Measurements from ENCODE around the gene IPO4. TPM values are rescaled to one million over a fixed set of nuclear protein-coding genes. Genes with fewer than 3 reads are reported as not detected.

The IPO4 gene
- total RNA-seq, 1 experiment from 2014 or later = 116 TPM

GRCh38 chr14:24150567-24150966, 38.0 kb downstream of the IPO4 start:
- no peak overlapping the region for H4K91ac ChIP-seq (ENCODE audit: insufficient read length, low read depth, low read length)
- no CpG with 5 or more reads among the region's 9 CpGs for WGBS (ENCODE audit: extremely low coverage, insufficient read length, low lambda C conversion rate)
- no peak overlapping the region for H3K4me3 Mint-ChIP-seq

More at GRCh38 chr14:24150567-24150966, 38.0 kb downstream of the IPO4 start:
- no peak overlapping the region for H4K8ac ChIP-seq (replicated peaks; ENCODE audit: insufficient read length, low read depth, low read length)
- no peak overlapping the region for H3K14ac ChIP-seq (ENCODE audit: insufficient read depth, low read length)
- peaks cover 4% of the 10 kb centered on the region for H3K79me1 ChIP-seq (ENCODE audit: insufficient read depth, low read depth, low read length, poor library complexity, severe bottlenecking)
- H2BK20ac ChIP-seq (ENCODE audit: low read depth, low read length, poor library complexity, severe bottlenecking) = no peak overlapping the region
- Mint-ChIP-seq H3K27me3 (ENCODE audit: low read depth) (no peaks in the 10 kb centered on the region), H3K9me3 (no peaks in the 10 kb centered on the region), H3K27ac (no peak overlapping the region; a peak in 1 of 7 replicates), H3K4me1 (peaks cover 17 to 20% of the 10 kb centered on the region in 2 experiments), H3K36me3 (ENCODE audit: insufficient read depth in 1 of 3, low read depth in 3 of 3) (peaks cover 31 to 65% (median 58%) of the 10 kb centered on the region in 3 experiments)
- no peak overlapping the region for H3K18ac ChIP-seq (ENCODE audit: insufficient read length, low read depth, low read length)
- no peak overlapping the region for H2AFZ ChIP-seq (ENCODE audit: low read length)
- no peak overlapping the region for H2BK5ac ChIP-seq (ENCODE audit: insufficient read length, low read length)
- H3K4ac ChIP-seq (ENCODE audit: low read depth, low read length) = no peak overlapping the region
- H3K56ac ChIP-seq (ENCODE audit: insufficient read length, low read depth, low read length) = no peak overlapping the region
- peaks cover 8% of the 10 kb centered on the region; the same call in 1 of the 2 replicates for H3K79me2 ChIP-seq (ENCODE audit: insufficient read depth, low read length)
- no peaks in the 10 kb centered on the region for H3K4me1 ChIP-seq (ENCODE audit: insufficient read depth, low read length)
- H3T11ph ChIP-seq (ENCODE audit: low read length) = no peak overlapping the region
- no peak overlapping the region for H2BK120ac ChIP-seq (ENCODE audit: low read depth, low read length, poor library complexity, severe bottlenecking)
- H3K27me3 ChIP-seq (ENCODE audit: insufficient read depth, low read length) = no peaks in the 10 kb centered on the region
- no peak overlapping the region for H3K9ac ChIP-seq (ENCODE audit: extremely low read depth, insufficient read length, low read length)
- no peak overlapping the region for H2BK12ac ChIP-seq (ENCODE audit: insufficient read length, low read depth, low read length)
- H3K23me2 ChIP-seq (ENCODE audit: insufficient read length, low read depth, low read length, poor library complexity, severe bottlenecking) = peaks cover 19% of the 10 kb centered on the region
- H4K20me1 ChIP-seq (ENCODE audit: control insufficient read depth, insufficient read depth, insufficient read length) = no peaks in the 10 kb centered on the region
- DNase-seq = no peak
- H2AK5ac ChIP-seq (ENCODE audit: insufficient read length, low read length) = no peak overlapping the region
- no peaks in the 10 kb centered on the region for H3K9me3 ChIP-seq (ENCODE audit: control insufficient read depth, low read depth, low read length)
- no peak overlapping the region for H3K4me2 ChIP-seq (ENCODE audit: insufficient read depth, insufficient read length, low read length)
- no peak for TF ChIP-seq CTCF (conservative IDR thresholded peaks at IDR 0.05)
- no peak overlapping the region for H3K23ac ChIP-seq (ENCODE audit: insufficient read length, low read depth, low read length)
- H3K27ac ChIP-seq (ENCODE audit: insufficient read length, low read depth, low read length) = no peak overlapping the region
- no peak overlapping the region for H2BK15ac ChIP-seq (ENCODE audit: low read depth, low read length)
- H4K5ac ChIP-seq (ENCODE audit: insufficient read length, low read depth, low read length) = no peak overlapping the region
